Ishikawa (cell line): Measurements from ENCODE around the gene TBC1D4.

Experiments used
- CREB1 ChIP-seq: IDR thresholded peaks from 2 replicates; pipeline ENCODE4 v1.6.1; 2012; ENCODE audit warnings: low read depth
- EP300 ChIP-seq: IDR thresholded peaks from 2 replicates; pipeline ENCODE4 v1.6.1; 2012; ENCODE audit warnings: borderline replicate concordance
- RAD21 ChIP-seq: IDR thresholded peaks from 2 replicates; pipeline ENCODE4 v1.6.1; 2012; ENCODE audit warnings: low read depth
- YY1 ChIP-seq: IDR thresholded peaks from 2 replicates; pipeline ENCODE4 v1.6.1; 2012; ENCODE audit warnings: low read depth
- TF ChIP-seq, protein P1 (sequence below): IDR thresholded peaks from 2 replicates; pipeline ENCODE4 v1.6.1; 2012
- TF ChIP-seq, protein P2 (sequence below): IDR thresholded peaks from 2 replicates; pipeline ENCODE4 v1.6.1; 2012; ENCODE audit warnings: low read depth, mild to moderate bottlenecking

DNA sequence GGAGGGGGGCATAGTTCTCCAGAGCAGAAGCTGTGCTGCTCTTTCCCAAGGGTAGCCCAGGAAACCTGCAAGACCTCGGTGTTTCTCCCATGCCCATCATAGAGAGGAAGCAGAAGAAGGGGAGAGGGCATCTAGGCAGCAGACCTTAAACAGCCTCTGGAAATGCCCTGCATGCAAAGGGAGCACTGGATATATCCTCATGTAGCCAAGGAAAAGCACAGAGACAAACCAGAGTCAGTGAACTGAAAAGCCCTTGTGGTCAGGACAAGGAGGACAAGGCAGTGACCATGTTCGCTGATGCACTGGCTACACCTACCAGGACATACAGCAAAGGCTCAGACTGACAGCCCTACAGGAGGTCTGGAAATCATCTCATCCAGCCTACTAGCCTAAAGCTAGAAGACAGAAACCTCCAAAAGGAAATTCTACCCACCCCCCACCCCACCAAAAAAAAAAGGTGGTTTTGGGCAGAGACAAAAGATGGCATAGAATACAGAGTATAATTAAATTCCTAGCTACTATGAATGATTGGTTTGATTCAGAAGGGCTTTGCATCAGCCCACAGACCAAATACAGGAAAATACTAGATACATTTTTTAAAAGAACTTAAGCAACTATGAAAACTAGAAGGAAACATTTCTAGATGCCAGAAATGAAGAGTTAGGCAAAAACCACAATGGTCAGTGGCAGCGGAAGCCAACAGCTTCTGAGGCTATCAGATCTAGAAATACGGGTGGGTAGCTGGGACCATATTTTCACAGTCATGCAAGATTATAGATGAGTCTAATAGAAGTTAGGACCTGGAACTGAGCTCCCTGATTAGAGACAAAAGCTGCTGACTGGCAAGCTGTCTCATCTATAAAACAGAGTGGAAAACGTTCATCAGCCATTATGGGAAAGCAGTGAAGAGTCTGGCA is 4.4 kb upstream of the TBC1D4 start:
- TF ChIP-seq RAD21 (no peak), EP300 (no peak), CREB1 (no peak), YY1 (no peak)
- TF ChIP-seq, protein P1, sequence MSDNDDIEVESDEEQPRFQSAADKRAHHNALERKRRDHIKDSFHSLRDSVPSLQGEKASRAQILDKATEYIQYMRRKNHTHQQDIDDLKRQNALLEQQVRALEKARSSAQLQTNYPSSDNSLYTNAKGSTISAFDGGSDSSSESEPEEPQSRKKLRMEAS = no peak
- TF ChIP-seq, protein P2, sequence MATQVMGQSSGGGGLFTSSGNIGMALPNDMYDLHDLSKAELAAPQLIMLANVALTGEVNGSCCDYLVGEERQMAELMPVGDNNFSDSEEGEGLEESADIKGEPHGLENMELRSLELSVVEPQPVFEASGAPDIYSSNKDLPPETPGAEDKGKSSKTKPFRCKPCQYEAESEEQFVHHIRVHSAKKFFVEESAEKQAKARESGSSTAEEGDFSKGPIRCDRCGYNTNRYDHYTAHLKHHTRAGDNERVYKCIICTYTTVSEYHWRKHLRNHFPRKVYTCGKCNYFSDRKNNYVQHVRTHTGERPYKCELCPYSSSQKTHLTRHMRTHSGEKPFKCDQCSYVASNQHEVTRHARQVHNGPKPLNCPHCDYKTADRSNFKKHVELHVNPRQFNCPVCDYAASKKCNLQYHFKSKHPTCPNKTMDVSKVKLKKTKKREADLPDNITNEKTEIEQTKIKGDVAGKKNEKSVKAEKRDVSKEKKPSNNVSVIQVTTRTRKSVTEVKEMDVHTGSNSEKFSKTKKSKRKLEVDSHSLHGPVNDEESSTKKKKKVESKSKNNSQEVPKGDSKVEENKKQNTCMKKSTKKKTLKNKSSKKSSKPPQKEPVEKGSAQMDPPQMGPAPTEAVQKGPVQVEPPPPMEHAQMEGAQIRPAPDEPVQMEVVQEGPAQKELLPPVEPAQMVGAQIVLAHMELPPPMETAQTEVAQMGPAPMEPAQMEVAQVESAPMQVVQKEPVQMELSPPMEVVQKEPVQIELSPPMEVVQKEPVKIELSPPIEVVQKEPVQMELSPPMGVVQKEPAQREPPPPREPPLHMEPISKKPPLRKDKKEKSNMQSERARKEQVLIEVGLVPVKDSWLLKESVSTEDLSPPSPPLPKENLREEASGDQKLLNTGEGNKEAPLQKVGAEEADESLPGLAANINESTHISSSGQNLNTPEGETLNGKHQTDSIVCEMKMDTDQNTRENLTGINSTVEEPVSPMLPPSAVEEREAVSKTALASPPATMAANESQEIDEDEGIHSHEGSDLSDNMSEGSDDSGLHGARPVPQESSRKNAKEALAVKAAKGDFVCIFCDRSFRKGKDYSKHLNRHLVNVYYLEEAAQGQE = no peak
